Posterior cingulate gyrus (tissue), 11 donors: ENCODE measurements around the gene ARHGAP6.

Source experiments
- DNase-seq, 10 donors: peaks; one replicate each; pipeline versions ENCODE4 v3.0.0 to v3.0.0-alpha.2; 2020 to 2021; ENCODE audit warnings: mixed read lengths in 3 of 10
- intact Hi-C: fragments of 100-400 bp; cut with DNase I; formaldehyde crosslinking; loops from one replicate; pipeline ENCODE4 v1.15.1; 2023

The ARHGAP6 gene

GRCh38 chrX:11465648-11466411 is 199.9 kb downstream of the ARHGAP6 start:
- intact Hi-C loops: no loop called here
- DNase-seq: no peak

- intact Hi-C loops: no loop called here
- no peak for DNase-seq
These were observed 200.8 kb downstream of the ARHGAP6 start for GRCh38 chrX:11464836-11465463.

GRCh38 chrX:11464380-11464779 is 201.3 kb downstream of the ARHGAP6 start:
- DNase-seq: no peak
- intact Hi-C loops: no loop called here

- no peak for DNase-seq
- intact Hi-C loops: no loop called here
These were observed 203.1 kb downstream of the ARHGAP6 start for GRCh38 chrX:11462648-11463047.

- DNase-seq: no peak
- intact Hi-C loops: no loop called here
These were observed 203.6 kb downstream of the ARHGAP6 start for GRCh38 chrX:11462136-11462535.

- intact Hi-C loops: no loop called here
- DNase-seq: no peak
These were observed 204.3 kb downstream of the ARHGAP6 start for GRCh38 chrX:11461201-11462001.

GRCh38 chrX:11460347-11460746 is 205.4 kb downstream of the ARHGAP6 start:
- intact Hi-C loops: no loop called here
- DNase-seq: no peak

- DNase-seq: no peak
- intact Hi-C loops: no loop called here
These were observed 207.6 kb downstream of the ARHGAP6 start for GRCh38 chrX:11458170-11458569.

GRCh38 chrX:11451151-11451550 is 214.6 kb downstream of the ARHGAP6 start:
- intact Hi-C loops: no loop called here
- no peak for DNase-seq

- DNase-seq: no peak
- intact Hi-C loops: no loop called here
These were observed 215.4 kb downstream of the ARHGAP6 start for GRCh38 chrX:11450354-11450753.

- intact Hi-C loops: no loop called here
- no peak for DNase-seq
These were observed 216.1 kb downstream of the ARHGAP6 start for GRCh38 chrX:11449613-11450012.

- no peak for DNase-seq
- intact Hi-C loops: no loop called here
These were observed 218.3 kb downstream of the ARHGAP6 start for GRCh38 chrX:11447418-11447817.

GRCh38 chrX:11446949-11447348 is 218.8 kb downstream of the ARHGAP6 start:
- intact Hi-C loops: no loop called here
- DNase-seq: no peak

- intact Hi-C loops: no loop called here
- DNase-seq: no peak
These were observed 219.4 kb downstream of the ARHGAP6 start for GRCh38 chrX:11446336-11446735.

- intact Hi-C loops: no loop called here
- DNase-seq: no peak
These were observed 220.2 kb downstream of the ARHGAP6 start for GRCh38 chrX:11445540-11445939.

- intact Hi-C loops: no loop called here
- no peak for DNase-seq
These were observed 221.7 kb downstream of the ARHGAP6 start for GRCh38 chrX:11444052-11444451.

GRCh38 chrX:11439846-11440245 is 225.9 kb downstream of the ARHGAP6 start:
- intact Hi-C loops: no loop called here
- no peak for DNase-seq

- intact Hi-C loops: no loop called here
- DNase-seq: no peak
These were observed 227.0 kb downstream of the ARHGAP6 start for GRCh38 chrX:11438767-11439166.

- DNase-seq: no peak
- intact Hi-C loops: no loop called here
These were observed 227.4 kb downstream of the ARHGAP6 start for GRCh38 chrX:11438380-11438723.

- intact Hi-C loops: no loop called here
- no peak for DNase-seq
These were observed 227.9 kb downstream of the ARHGAP6 start for GRCh38 chrX:11437642-11438379.

- intact Hi-C loops: no loop called here
These were observed 230.2 kb downstream of the ARHGAP6 start for GRCh38 chrX:11435568-11435967.

More at GRCh38 chrX:11435568-11435967, 230.2 kb downstream of the ARHGAP6 start:
- DNase-seq: no peak
